Islet precursor cell (in vitro differentiated cells): ENCODE results near the gene SIVA1.

ENCODE experiments used
- DNase-seq: peaks from one replicate; pipeline ENCODE4 v3.0.0-alpha.2; 2018

Gene SIVA1

DNA sequence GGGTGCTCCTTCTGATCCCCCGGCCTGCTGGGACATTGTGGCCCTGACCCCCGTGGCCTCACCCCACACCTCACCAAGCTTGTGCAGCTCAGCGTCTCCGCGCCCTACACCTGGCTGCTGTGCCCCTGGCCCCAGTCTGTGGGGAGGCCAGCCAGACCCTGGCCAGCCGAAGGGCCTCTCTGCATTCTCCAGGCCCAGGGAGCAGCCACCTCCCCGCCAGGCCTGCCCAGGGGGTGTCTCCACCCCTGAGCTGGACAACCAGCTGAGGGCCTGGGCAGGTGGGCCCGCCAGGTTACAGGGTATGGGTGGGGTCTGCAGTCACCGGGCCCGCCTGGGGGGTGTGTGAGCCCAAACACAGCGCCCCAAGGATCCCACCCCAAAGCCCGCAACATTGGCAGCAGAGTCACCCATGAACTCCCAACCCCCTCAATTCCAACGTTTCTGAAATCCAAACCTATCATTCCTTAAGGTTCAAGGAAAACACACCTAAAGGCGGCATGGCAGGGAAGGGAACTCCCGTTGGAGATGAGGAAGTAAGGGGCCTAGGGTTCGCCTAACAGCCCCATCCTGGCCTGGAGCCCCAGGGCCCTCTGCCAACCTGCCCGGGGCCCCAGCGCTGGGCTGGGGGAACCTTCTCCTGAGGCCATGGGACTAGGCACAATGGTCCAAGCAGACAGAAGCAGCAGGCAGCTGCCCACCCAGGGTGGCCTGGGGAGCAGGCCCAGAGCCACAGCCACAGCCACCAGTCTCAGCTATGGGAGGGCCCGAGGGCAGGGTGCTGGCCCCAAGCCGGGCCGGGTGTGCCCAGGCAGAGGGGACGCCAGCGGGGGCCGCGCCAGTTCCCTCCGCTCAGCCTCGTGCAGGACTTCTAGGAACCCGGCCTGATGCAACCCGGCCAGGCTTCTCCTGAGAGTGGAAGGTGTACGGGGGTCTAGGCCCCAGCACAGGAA is 34.1 kb downstream of the SIVA1 start:
- DNase-seq: no peak

DNA sequence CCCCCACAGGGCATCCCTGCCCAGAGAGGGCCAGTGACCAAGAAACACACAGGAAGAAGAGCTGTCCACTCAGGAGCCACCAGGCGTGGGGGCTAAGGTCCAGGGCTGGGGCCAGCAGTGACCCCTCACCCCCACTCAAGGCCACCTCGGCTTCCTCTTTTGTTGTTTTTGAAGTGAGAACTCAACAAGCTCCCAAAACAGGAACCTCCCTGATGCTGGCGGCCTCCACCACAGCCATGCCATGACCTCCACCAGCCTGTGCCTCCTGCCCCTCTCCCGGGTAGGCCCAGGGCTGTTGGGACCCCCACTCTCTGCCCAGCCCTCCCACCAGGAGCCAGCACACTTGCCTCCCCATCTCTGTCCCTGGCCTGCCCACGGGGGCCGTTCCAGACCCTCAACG is 34.8 kb downstream of the SIVA1 start:
- DNase-seq: no peak

GRCh38 chr14:104788161-104788818 is 35.3 kb downstream of the SIVA1 start:
- DNase-seq: no peak

DNA sequence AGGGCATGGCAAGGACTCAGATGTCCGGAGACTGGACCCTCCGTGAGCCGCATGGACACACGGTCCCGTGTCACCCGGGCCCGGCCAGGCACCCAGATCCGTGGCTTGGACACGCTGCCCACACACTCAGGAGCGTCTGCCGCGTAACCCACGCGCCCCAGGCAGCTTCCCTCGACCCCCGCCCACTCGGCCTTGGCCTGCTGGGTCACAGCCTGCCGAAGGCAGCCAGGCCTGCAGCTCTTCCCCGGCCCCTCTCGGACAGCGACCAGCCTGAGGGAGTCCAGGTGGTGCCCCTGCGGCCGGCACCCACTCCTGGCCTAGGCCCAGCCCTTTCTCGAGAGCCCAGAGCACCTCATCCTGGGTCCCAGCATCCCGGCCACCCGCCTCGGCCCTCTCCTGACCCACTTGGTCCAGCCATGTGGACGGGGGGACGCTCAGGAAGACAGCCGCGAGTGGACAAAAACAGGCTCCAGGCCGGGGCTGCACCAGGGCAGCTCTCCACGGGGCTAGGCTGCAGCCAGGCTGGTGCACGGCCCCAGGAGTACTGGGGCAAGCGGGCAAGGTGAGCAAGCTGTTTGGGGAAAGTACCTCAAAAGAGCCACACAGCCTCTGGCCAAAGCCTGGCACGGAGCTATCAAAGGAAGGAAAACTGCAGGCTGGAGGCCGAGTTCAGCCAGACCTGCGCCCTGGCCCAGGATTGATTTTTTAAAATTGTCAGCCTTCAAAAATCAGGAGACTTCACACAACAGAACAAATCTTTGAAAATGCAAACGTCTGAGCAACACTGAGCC is 36.1 kb downstream of the SIVA1 start:
- no peak for DNase-seq

GRCh38 chr14:104789752-104790743 is 37.1 kb downstream of the SIVA1 start:
- DNase-seq: no peak

DNA sequence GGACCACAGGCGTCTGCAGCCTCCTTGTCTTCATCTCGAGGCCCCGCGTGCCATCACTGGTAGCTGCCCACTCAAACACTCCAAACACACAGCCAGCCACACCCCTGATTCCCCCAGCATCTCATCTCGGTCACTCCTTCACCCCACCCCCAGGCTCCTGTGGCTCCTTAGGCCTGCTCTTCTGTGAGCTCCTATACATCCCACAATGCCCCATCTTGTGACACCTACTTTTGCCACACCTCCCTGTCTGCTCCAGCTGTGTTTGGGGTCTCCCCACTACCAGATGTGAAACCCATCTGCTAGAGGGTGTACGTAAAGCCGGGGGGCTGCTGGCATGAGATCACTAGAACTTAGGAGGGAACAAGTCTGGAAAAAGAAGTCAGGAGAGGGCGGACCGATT is 38.5 kb downstream of the SIVA1 start:
- DNase-seq: no peak

- DNase-seq: no peak
These were observed 39.3 kb downstream of the SIVA1 start for GRCh38 chr14:104792101-104792884.

DNA sequence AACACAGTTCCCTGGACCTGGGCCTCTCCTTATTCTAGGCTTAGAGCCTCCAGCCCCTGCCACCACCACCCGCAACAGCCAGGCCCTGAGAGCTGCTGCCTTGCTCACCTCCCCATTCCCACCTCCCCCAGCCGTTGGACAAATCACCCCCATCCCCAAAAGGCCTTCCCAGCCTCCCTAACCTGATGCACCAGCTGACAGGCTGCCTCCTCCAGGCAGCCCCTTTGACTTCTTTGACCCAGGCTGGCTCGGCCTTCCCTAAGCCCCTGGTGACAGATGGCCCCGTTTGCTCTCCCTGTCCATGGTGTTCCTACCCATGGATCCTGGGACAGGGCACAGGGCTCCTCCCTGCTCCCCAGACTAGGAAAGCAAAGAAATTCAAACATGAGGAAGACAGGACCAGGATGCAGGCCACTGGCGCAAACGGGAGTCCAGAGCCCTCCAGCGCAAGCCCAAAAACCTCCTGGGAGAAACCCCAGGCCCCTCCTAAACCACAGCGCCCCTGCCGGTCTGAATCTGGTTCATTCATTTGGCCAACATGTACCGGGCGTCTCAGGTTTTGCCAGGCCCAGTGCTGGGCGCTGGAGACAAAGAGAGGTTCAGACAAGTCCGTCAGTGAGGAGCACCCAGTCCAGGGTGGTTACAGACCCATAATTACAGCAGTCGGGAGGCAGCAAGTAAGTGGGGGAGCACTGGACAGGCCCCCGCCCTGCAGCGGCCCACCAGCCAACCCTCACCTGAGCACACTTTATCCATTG is 40.2 kb downstream of the SIVA1 start:
- no peak for DNase-seq

GRCh38 chr14:104793703-104793959 is 40.7 kb downstream of the SIVA1 start:
- no peak for DNase-seq

DNA sequence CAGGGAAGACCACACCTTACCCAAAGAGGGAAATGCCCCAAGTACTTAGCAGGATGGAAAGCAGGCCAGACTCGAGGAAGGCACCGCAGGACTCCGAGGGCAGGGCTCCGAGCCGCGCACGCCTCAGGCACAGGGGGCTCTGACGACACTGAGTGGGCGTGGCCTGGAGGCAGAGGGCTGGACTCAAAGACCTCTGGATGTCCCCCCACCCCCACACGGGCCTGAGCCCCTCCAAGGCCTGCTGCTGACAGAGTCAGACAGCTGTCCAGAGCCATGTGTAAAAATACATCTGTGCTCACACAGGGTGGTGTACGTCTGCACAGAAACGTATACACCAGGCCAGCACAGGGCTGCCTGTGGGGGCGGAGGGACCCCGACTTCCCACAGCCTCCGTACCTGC is 41.2 kb downstream of the SIVA1 start:
- DNase-seq: peak; percentile 82

DNA sequence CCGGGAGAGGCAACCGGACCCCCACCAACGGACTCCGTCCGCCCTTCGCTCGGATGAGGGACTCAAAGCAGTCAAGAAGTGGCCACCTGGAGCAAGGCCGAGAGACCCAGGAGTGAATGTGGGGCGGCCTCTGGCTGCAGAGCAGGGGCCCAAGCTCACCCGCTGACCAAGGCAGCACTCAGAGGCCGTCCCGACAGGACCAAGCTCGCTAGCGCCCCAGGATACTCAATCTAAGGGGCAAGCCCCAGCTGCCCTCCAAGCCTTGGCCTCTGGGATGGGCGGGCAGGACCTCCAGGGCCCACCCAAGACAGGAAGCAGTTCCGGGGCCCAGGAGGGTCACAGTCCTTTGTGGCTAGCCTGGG is 41.7 kb downstream of the SIVA1 start:
- DNase-seq: peak; percentile 68

DNA sequence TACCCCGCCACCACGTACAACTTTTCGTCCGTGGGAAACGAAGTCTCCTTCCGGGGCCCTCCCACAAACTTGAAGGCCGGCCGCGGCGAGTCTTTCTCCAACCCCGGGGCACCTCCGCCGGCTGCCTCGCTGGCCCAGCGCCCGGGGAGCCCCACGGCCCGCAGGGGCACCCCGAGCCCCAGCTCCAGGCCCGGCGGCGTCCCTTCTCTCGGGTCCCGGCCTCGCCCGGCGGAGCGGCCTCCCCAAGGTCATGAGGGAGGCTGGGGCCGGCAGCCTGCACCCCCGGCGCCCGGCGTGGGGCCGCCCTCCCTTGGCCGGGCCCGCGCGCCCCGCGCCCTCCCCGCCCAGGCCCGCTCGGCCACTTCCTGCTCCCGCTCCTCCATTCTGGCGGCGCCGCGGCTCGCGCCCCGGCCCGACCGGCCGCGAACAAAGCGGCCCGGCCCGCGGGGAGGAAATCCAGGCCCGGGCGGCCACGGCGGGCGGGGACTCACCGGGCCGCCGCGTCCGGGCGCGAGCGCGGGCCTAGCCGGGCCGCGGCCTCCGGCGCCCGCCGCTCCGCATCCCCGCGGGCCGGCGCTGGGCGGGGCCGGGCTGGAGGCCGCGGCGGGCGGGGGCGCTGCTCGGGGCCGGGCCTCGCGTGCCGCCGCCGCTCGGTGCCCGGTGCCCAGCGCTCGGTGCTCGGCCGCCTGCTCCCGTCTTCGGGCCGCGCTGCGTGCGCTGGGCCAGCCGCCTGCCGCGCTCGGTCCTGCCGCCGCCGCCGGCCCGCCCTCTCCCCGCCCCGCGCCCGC is 42.2 kb downstream of the SIVA1 start, which contains the start of gene AKT1:
Gene AKT1, minus strand, starts transcription at position 756 of the 788 bp plus-strand sequence. CDS start 3,105 bp downstream, outside the sequence.
- no peak for DNase-seq

- DNase-seq: peak; percentile 62
These were observed 43.1 kb downstream of the SIVA1 start for GRCh38 chr14:104795781-104796686.

- DNase-seq: no peak
These were observed 43.7 kb downstream of the SIVA1 start for GRCh38 chr14:104796687-104797081.

GRCh38 chr14:104797115-104798044 is 44.4 kb downstream of the SIVA1 start:
- peak; percentile 80 for DNase-seq

GRCh38 chr14:104798300-104799243 is 45.6 kb downstream of the SIVA1 start:
- DNase-seq: no peak
